Common myeloid progenitor, CD34-positive (primary cell): ENCODE measurements around the gene HSD17B4.
A peak's percentile ranks its signal among the peaks of the same experiment; 100 is the strongest.

Experiments used
- CTCF ChIA-PET: fragments of 350-600 bp; sonication (Branson Sonifier 250); formaldehyde crosslinking; loops from one replicate; lab custom pipeline; 2021; ENCODE audit warnings: antibody characterized with exemption; lab: Charles Lee
- POLR2A ChIA-PET: fragments of 350-600 bp; sonication (Branson Sonifier 250); formaldehyde crosslinking; loops from one replicate; lab custom pipeline; 2021; ENCODE audit warnings: antibody characterized with exemption; lab: Charles Lee
- DNase-seq, 3 donors: peaks; one replicate each; pipeline versions ENCODE4 v3.0.0 to v3.0.0-alpha.2; 2013
- H3K27ac ChIP-seq, 2 experiments: 1 replicate in 1 of 2; 2 replicates in 1 of 2; pipeline ENCODE4 v1.7.0; 2013; ENCODE audit warnings: inconsistent platforms in 2 of 2, low read length in 2 of 2, mild to moderate bottlenecking in 2 of 2, low read depth in 1 of 2, moderate library complexity in 1 of 2; ENCODE audit not compliant: severe bottlenecking in 2 of 2, insufficient read depth in 1 of 2, poor library complexity in 1 of 2
- H3K27me3 ChIP-seq, 5 experiments: replicated peaks in 2 of 5; 1 replicate in 3 of 5; 2 replicates in 2 of 5; pipeline versions ENCODE4 v1.6.1 to v1.7.0; 2013; ENCODE audit warnings: low read length in 4 of 5, mild to moderate bottlenecking in 2 of 5, moderate library complexity in 2 of 5, inconsistent platforms in 1 of 5; ENCODE audit not compliant: insufficient read depth in 5 of 5, control insufficient read depth in 4 of 5
- H3K36me3 ChIP-seq, 4 experiments: 1 replicate in 2 of 4; 2 replicates in 2 of 4; pipeline versions ENCODE4 v1.6.1 to v1.7.0; 2013; ENCODE audit warnings: low read length in 3 of 4, control low read depth in 1 of 4, mild to moderate bottlenecking in 1 of 4; ENCODE audit not compliant: control insufficient read depth in 4 of 4, insufficient read depth in 4 of 4
- H3K4me1 ChIP-seq, 4 experiments: 1 replicate in 3 of 4; 2 replicates in 1 of 4; pipeline versions ENCODE4 v1.6.1 to v1.7.1; 2013; ENCODE audit warnings: low read length in 3 of 4, mild to moderate bottlenecking in 3 of 4, control low read depth in 1 of 4, inconsistent platforms in 1 of 4, moderate library complexity in 1 of 4; ENCODE audit not compliant: control insufficient read depth in 4 of 4, insufficient read depth in 4 of 4; ENCODE audit errors: control extremely low read depth in 1 of 4
- H3K4me3 ChIP-seq, 7 experiments: 1 replicate in 4 of 7; 2 replicates in 3 of 7; pipeline versions ENCODE4 v1.5.1 to v1.7.0; 2013; ENCODE audit warnings: mild to moderate bottlenecking in 7 of 7, low read length in 6 of 7, moderate library complexity in 6 of 7, inconsistent platforms in 2 of 7, low read depth in 2 of 7, control low read depth in 1 of 7; ENCODE audit not compliant: insufficient read depth in 4 of 7, control insufficient read depth in 1 of 7; ENCODE audit errors: extremely low read depth in 1 of 7
- H3K9me3 ChIP-seq, 5 experiments: 1 replicate in 4 of 5; 2 replicates in 1 of 5; pipeline versions ENCODE4 v1.6.1 to v1.7.1; 2013; ENCODE audit warnings: low read length in 4 of 5, mild to moderate bottlenecking in 2 of 5, inconsistent platforms in 1 of 5, low read depth in 1 of 5, moderate library complexity in 1 of 5; ENCODE audit not compliant: control insufficient read depth in 4 of 5, insufficient read depth in 2 of 5; ENCODE audit errors: control extremely low read depth in 1 of 5
- WGBS: methylation state at CpG from one replicate; pipeline ENCODE4 v1.1.5; 2013; ENCODE audit not compliant: insufficient coverage; 5-methylcytosine and 5-hydroxymethylcytosine counted together

Gene HSD17B4

DNA sequence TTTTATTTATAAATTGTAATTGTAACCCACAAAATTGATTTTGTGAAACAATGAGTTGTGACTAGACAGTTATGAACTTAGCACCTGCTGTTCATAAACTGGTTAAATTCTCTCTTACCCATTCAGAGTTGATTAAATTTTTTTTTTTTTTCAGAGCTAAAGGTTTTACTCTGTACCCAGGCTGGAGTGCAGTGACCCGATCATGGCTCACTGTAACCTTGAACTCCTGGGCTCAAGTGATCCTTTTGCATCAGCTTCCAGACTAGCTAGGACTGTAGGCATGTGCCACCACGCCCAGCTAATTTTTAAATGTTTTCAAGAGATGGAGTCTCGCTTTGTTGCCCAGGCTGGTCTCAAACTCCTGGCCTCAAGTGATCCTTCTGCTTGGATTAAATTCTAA is 1.9 kb downstream of the HSD17B4 start:
- CTCF ChIA-PET: interaction anchor here (1.2 kb wide), 1 partner anchor 15 kb away, joined by 3 read pairs; no protein-coding TSS in a partner anchor
- WGBS: 100% methylated on average over 2 of the region's 3 CpGs
- Histone ChIP-seq H3K4me1 (peaks cover 0 to 21% (median 14%) of the 10 kb centered on the region in 4 experiments), H3K36me3 (peaks cover 0 to 11% (median 4%) of the 10 kb centered on the region in 4 experiments), H3K27me3 (no peaks in the 10 kb centered on the region), H3K4me3 (no peak overlapping the region), H3K9me3 (peaks cover 0 to 18% (median 14%) of the 10 kb centered on the region in 5 experiments), H3K27ac (no peak overlapping the region)
- POLR2A ChIA-PET: no interaction called here
- DNase-seq: no peak

DNA sequence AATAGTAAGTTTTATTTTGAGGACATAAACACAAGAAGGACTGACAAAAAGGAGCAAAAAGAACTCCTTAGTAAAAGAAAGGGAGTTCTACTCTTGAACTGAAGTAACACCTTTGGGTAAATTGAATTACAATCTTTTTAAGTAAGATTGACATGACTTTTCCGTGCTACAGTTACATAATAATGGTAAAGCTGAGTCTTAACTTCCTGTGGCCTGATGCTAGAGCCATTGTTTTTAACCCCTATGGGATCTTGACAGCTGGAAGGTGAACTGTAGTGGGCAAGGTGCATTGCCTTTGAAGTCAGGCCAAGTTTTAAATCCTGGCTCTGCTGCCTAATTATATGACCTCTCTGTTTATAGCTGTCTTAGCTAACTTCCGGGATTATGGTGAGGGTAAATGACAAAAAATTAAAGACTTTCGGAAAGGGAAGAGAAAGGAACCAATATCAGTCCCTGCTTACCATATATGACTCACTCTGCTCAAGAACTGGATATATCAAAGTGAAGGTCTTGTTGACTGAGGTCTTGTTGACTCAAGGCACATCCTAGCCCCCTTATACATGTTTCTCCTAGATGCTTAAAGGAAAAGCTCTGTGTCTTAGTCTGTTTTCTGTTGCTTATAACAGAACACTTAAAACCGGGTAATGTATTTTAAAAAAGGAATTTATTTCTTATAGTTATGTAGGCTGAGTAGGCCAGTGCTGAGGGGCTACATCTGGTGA is 6.8 kb downstream of the HSD17B4 start:
- peaks cover 0 to 11% (median 3%) of the 10 kb centered on the region in 4 experiments for H3K4me1 ChIP-seq
- H3K27ac ChIP-seq: no peak overlapping the region
- ChIA-PET POLR2A (interaction anchor here (0.6 kb wide), 2 partner anchors 10 to 425 kb away, joined by 3 to 6 read pairs; no protein-coding TSS in a partner anchor), CTCF (interaction anchor here (1.0 to 1.2 kb wide), 2 partner anchors 10 to 12 kb away, joined by 3 to 5 read pairs; no protein-coding TSS in a partner anchor)
- H3K9me3 ChIP-seq: no peaks in the 10 kb centered on the region
- no peak for DNase-seq
- WGBS: 14% methylated on average over 1 of the region's 4 CpGs
- H3K4me3 ChIP-seq: no peak overlapping the region
- H3K36me3 ChIP-seq: peaks cover 0 to 19% (median 7%) of the 10 kb centered on the region in 4 experiments
- no peaks in the 10 kb centered on the region for H3K27me3 ChIP-seq

DNA sequence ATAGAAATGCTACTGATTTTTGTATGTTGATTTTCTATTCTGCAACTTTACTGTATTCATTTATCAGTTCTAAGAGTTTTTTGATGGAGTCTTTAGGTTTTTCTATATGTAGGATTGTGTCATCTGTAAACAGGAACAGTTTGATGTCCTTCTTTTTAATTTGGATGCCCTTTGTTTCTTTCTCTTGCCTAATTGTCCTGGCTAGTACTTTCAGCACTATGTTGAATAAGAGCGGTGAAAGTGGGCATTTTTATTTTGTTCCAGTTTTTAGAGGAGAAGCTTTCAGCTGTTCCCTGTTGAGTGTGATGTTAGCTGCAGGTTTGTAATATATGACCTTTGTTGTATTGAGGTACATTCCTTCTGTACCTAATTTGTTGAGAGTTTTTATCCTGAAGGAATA is 13.3 kb downstream of the HSD17B4 start:
- Histone ChIP-seq H3K9me3 (peaks cover 2 to 33% (median 8%) of the 10 kb centered on the region in 5 experiments), H3K4me1 (peaks cover 0 to 6% (median 2%) of the 10 kb centered on the region in 4 experiments), H3K27me3 (no peaks in the 10 kb centered on the region), H3K36me3 (peaks cover 2 to 40% (median 12%) of the 10 kb centered on the region in 4 experiments), H3K27ac (no peak overlapping the region), H3K4me3 (no peak overlapping the region)
- WGBS: no CpG with 5 or more reads among the region's 1 CpG
- ChIA-PET CTCF (no interaction called here), POLR2A (no interaction called here)
- DNase-seq: no peak

GRCh38 chr5:119468286-119468685 is 16.0 kb downstream of the HSD17B4 start:
- POLR2A ChIA-PET: interaction anchor here (0.8 kb wide), 1 partner anchor 9 kb away, joined by 6 read pairs; no protein-coding TSS in a partner anchor
- no peak overlapping the region for H3K27ac ChIP-seq

DNA sequence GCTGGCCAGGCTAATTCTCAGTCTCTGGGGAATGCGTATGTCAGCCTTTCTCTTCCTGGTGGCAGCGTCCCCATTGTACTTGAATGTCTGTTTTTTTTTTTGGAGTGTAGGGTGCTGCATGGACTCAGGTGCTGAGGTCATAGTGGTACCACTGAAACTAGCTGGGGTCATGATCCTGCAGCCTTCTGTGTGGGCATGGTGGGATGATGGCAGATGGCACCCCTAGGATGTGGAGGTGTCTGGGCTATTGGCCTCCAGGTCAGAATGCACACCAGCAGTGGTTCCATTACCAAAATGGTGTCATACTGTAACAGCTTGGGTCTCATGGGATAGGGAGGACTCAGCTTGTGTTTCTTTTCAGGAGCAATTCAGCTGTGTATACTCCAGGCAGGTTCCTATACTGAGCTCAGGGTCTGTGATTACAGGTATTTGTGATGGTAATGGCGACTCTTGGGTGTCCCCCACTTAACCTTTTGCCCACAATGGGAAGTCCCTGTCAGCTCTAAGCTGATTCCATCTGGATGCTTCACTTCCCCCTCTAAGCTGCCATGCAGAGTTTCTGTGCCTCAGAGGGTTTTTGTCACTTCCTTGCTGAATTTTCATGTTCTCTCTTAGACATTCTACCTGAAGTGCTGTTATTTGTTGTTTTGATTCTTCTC is 17.9 kb downstream of the HSD17B4 start:
- DNase-seq: peak in 2 of 3 donors; percentile 59 to 71
- ChIA-PET POLR2A (no interaction called here), CTCF (interaction anchor here (1.1 to 1.4 kb wide), 7 partner anchors 9 to 450 kb away, joined by 3 to 5 read pairs (median 3); no protein-coding TSS in a partner anchor)

More at GRCh38 chr5:119468286-119468685, 16.0 kb downstream of the HSD17B4 start:
- Histone ChIP-seq H3K4me3 (no peak overlapping the region), H3K36me3 (peaks cover 2 to 38% (median 12%) of the 10 kb centered on the region in 4 experiments), H3K27me3 (no peaks in the 10 kb centered on the region), H3K4me1 (peaks cover 0 to 10% (median 5%) of the 10 kb centered on the region in 4 experiments), H3K9me3 (peaks cover 2 to 33% (median 8%) of the 10 kb centered on the region in 5 experiments)
- no CpG with 5 or more reads among the region's 1 CpG for WGBS
- CTCF ChIA-PET: interaction anchor here (0.7 to 0.8 kb wide), 2 partner anchors 9 to 15 kb away, joined by 3 read pairs; no protein-coding TSS in a partner anchor
- DNase-seq: peak in 2 of 3 donors; percentile 22 to 48

DNA sequence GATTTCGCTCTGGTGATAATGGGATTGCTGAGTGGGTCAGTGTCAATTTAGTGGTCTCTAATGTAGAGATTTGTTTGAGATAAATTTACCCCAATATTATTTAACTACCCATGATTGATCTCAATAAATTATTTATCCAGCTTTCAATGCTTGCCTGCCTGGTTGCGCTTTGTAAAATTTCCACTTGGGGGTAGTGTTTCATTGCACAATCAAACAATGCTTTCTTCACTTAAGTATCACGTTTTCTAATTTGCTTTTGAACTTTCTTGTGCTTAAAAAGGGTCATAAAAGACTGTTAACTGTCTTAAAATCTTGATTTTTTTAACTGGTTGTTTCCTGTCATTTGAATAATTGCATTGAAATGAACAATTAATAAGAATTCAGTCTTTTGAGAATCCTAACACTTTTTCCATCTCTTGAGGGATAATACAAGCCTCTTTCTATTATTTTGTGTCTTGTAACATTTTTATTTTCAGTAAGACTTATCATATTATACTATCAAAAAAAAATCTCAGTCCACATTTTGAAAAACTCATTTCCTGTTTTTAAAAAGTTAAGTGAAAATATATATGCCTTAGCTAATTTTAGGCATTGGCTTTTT is 18.7 kb downstream of the HSD17B4 start:
- Histone ChIP-seq H3K9me3 (peaks cover 2 to 33% (median 5%) of the 10 kb centered on the region in 5 experiments), H3K27me3 (no peaks in the 10 kb centered on the region), H3K36me3 (peaks cover 3 to 29% (median 14%) of the 10 kb centered on the region in 4 experiments), H3K27ac (no peak overlapping the region), H3K4me1 (peaks cover 0 to 10% (median 5%) of the 10 kb centered on the region in 4 experiments), H3K4me3 (no peak overlapping the region)
- ChIA-PET POLR2A (no interaction called here), CTCF (interaction anchor here (1.1 to 1.4 kb wide), 7 partner anchors 8 to 451 kb away, joined by 3 to 5 read pairs (median 3); no protein-coding TSS in a partner anchor)
- peak; percentile 43 to 67 (median 65) for DNase-seq
- WGBS: no CpG with 5 or more reads among the region's 3 CpGs

More for the DNA sequence above, 17.9 kb downstream of the HSD17B4 start:
- Histone ChIP-seq H3K27ac (no peak overlapping the region), H3K36me3 (peaks cover 3 to 33% (median 13%) of the 10 kb centered on the region in 4 experiments), H3K27me3 (no peaks in the 10 kb centered on the region), H3K4me1 (peaks cover 0 to 10% (median 5%) of the 10 kb centered on the region in 4 experiments), H3K4me3 (no peak overlapping the region), H3K9me3 (peaks cover 2 to 33% (median 5%) of the 10 kb centered on the region in 5 experiments)
- WGBS: 29% methylated on average over 1 of the region's 3 CpGs
